ENCODE measurements around the gene NMD3. TPM values are rescaled to one million over a fixed set of nuclear protein-coding genes. Genes with fewer than 3 reads are reported as not detected.
"Not testable (repeated sequence)": the region's sequence is repeated elsewhere in the genome, so short reads cannot be mapped to it uniquely, and the experiment has no call there.

NMD3 gene
- total and polyA plus RNA-seq, 2 of the 4 experiments (the other 2 are of a cell fraction), result 33.8 to 95.0 TPM

GRCh38 chr3:161275919-161276318 is 54.8 kb downstream of the NMD3 start:
- in situ Hi-C loops (cut with MboI; ENCODE audit: low sequenced_read_pairs) (no loop called here), intact Hi-C loops (cut with micrococcal nuclease) (loop anchor here (2.0 to 10.0 kb wide), 2 partner anchors 355 to 571 kb away; no protein-coding TSS in a partner anchor)

GRCh38 chr3:161282387-161282786 is 61.3 kb downstream of the NMD3 start:
- CTCF ChIA-PET; H4K91ac ChIP-seq (ENCODE audit: insufficient read depth, low read depth, low read length); H3K14ac ChIP-seq (replicated peaks; ENCODE audit: low read depth, low read length); H2BK15ac ChIP-seq (ENCODE audit: low read depth, low read length); H3K4me1 ChIP-seq (ENCODE audit: control insufficient read depth, insufficient read depth, low read length); H2AK5ac ChIP-seq (ENCODE audit: low read depth, low read length); H4K8ac ChIP-seq (ENCODE audit: low read depth in 2 of 2, low read length in 2 of 2); intact Hi-C loops (cut with micrococcal nuclease); ATAC-seq (ENCODE audit: low read depth); H3K9me1 ChIP-seq (ENCODE audit: insufficient read depth, low read length); H2AFZ ChIP-seq (replicated peaks; ENCODE audit: low read length, poor library complexity); H4K20me1 ChIP-seq (ENCODE audit: insufficient read depth, low read length); dilution Hi-C loops (cut with HindIII; ENCODE audit: low sequenced_read_pairs, unreplicated experiment); H3K4me3 ChIP-seq (ENCODE audit: insufficient read depth, low read depth, low read length); H2BK120ac ChIP-seq (ENCODE audit: low read depth, low read length); H2BK20ac ChIP-seq (ENCODE audit: low read depth, low read length); H3K9ac ChIP-seq (ENCODE audit: low read depth, low read length); H3K23ac ChIP-seq (ENCODE audit: low read depth, low read length); H4K5ac ChIP-seq (ENCODE audit: low read depth, low read length); POLR2A ChIA-PET (ENCODE audit: unreplicated experiment); H3K18ac ChIP-seq (ENCODE audit: low read depth, low read length); H3K4ac ChIP-seq (ENCODE audit: low read depth, low read length); in situ Hi-C loops (cut with MboI; ENCODE audit: low sequenced_read_pairs); H3K36me3 ChIP-seq (ENCODE audit: control insufficient read depth, insufficient read depth, low read length); H2BK5ac ChIP-seq (ENCODE audit: low read depth, low read length, poor library complexity, severe bottlenecking); H3K79me1 ChIP-seq (ENCODE audit: low read depth in 1 of 2, low read length in 2 of 2); DNase-seq; H3K56ac ChIP-seq (ENCODE audit: extremely low read depth, insufficient read depth, low read length); H3K4me2 ChIP-seq (ENCODE audit: low read depth, low read length); H3K27me3 ChIP-seq (ENCODE audit: control insufficient read depth, insufficient read depth, low read length); H2AK9ac ChIP-seq (replicated peaks; ENCODE audit: low read depth, low read length, poor library complexity); H3K9me3 ChIP-seq (ENCODE audit: control insufficient read depth, insufficient read depth, low read length); H3K27ac ChIP-seq (ENCODE audit: insufficient read depth, low read length); BruUV-seq (replicated peaks): not testable (repeated sequence)
- WGBS, 2 experiments (ENCODE audit: extremely low coverage in 2 of 2, insufficient read length in 1 of 2), result 100% methylated on average over 1 of the region's 4 CpGs; no CpG with 5 or more reads in 1 of the 2 experiments

More at GRCh38 chr3:161275919-161276318, 54.8 kb downstream of the NMD3 start:
- Histone ChIP-seq H3K9ac (ENCODE audit: low read depth, low read length) (no peak overlapping the region), H3K14ac (replicated peaks; ENCODE audit: low read depth, low read length) (no peak overlapping the region), H4K91ac (ENCODE audit: insufficient read depth, low read depth, low read length) (no peak overlapping the region), H3K36me3 (ENCODE audit: control insufficient read depth, insufficient read depth, low read length) (no peaks in the 10 kb centered on the region; the same call in 1 of the 2 replicates), H3K27me3 (ENCODE audit: control insufficient read depth, insufficient read depth, low read length) (no peaks in the 10 kb centered on the region), H4K8ac (ENCODE audit: low read depth in 2 of 2, low read length in 2 of 2) (no peak overlapping the region), H4K20me1 (ENCODE audit: insufficient read depth, low read length) (no peaks in the 10 kb centered on the region), H3K4ac (ENCODE audit: low read depth, low read length) (no peak overlapping the region), H3K56ac (ENCODE audit: extremely low read depth, insufficient read depth, low read length) (no peak overlapping the region), H3K4me1 (ENCODE audit: control insufficient read depth, insufficient read depth, low read length) (peaks cover 2% of the 10 kb centered on the region; the same call in 1 of the 2 replicates), H3K18ac (ENCODE audit: low read depth, low read length) (no peak overlapping the region), H2BK120ac (ENCODE audit: low read depth, low read length) (no peak overlapping the region), H3K9me1 (ENCODE audit: insufficient read depth, low read length) (no peaks in the 10 kb centered on the region), H4K5ac (ENCODE audit: low read depth, low read length) (no peak overlapping the region), H3K79me1 (ENCODE audit: low read depth in 1 of 2, low read length in 2 of 2) (no peaks in the 10 kb centered on the region), H2BK15ac (ENCODE audit: low read depth, low read length) (no peak overlapping the region), H2BK20ac (ENCODE audit: low read depth, low read length) (no peak overlapping the region), H3K27ac (ENCODE audit: insufficient read depth, low read length) (no peak overlapping the region), H2AK5ac (ENCODE audit: low read depth, low read length) (no peak overlapping the region), H2AFZ (replicated peaks; ENCODE audit: low read length, poor library complexity) (no peak overlapping the region), H3K4me3 (ENCODE audit: insufficient read depth, low read depth, low read length) (no peak overlapping the region), H2AK9ac (replicated peaks; ENCODE audit: low read depth, low read length, poor library complexity) (no peak overlapping the region), H3K4me2 (ENCODE audit: low read depth, low read length) (no peak overlapping the region), H3K9me3 (ENCODE audit: control insufficient read depth, insufficient read depth, low read length) (peaks cover 3% of the 10 kb centered on the region; the same call in 1 of the 2 replicates), H2BK5ac (ENCODE audit: low read depth, low read length, poor library complexity, severe bottlenecking) (no peak overlapping the region), H3K23ac (ENCODE audit: low read depth, low read length) (no peak overlapping the region)
- 100% methylated on average over 1 of the region's 2 CpGs; no CpG with 5 or more reads in 1 of the 2 experiments for WGBS, 2 experiments (ENCODE audit: extremely low coverage in 2 of 2, insufficient read length in 1 of 2)
- ChIA-PET POLR2A (ENCODE audit: unreplicated experiment) (no interaction called here), CTCF (interaction anchor here (0.6 to 2.0 kb wide), 4 partner anchors 29 to 194 kb away, joined by 3 to 16 read pairs (median 5); no protein-coding TSS in a partner anchor)
- ATAC-seq (ENCODE audit: low read depth), result no peak
- BruUV-seq (replicated peaks), result no TSS peak
- TF ChIP-seq MAZ (IDR thresholded peaks at IDR 0.05; ENCODE audit: borderline replicate concordance, low read depth, low read length) (no peak), POLR2A (IDR thresholded peaks at IDR 0.05; ENCODE audit: low read depth, low read length) (no peak), FOS (IDR thresholded peaks at IDR 0.05; ENCODE audit: low read depth, low read length) (no peak), RFX5 (IDR thresholded peaks at IDR 0.05; ENCODE audit: low read depth, low read length) (no peak), SMC3 (IDR thresholded peaks at IDR 0.05; ENCODE audit: low read depth, low read length) (no peak), RCOR1 (IDR thresholded peaks at IDR 0.05; ENCODE audit: insufficient replicate concordance, low read length) (no peak), CHD1 (IDR thresholded peaks at IDR 0.05; ENCODE audit: low read depth, low read length) (no peak), BHLHE40 (IDR thresholded peaks at IDR 0.05; ENCODE audit: low read depth, low read length) (no peak), MAFK (IDR thresholded peaks at IDR 0.05; ENCODE audit: low read depth, low read length) (no peak), USF2 (IDR thresholded peaks at IDR 0.05; ENCODE audit: low read depth, low read length) (no peak)
- no peak for DNase-seq
- dilution Hi-C loops (cut with HindIII; ENCODE audit: low sequenced_read_pairs, unreplicated experiment), result no loop called here
